Measurements from ENCODE around the gene SORCS1.

- TF ChIP-seq CTCF (IDR thresholded peaks at IDR 0.05) = no peak
- TF ChIP-seq POLR2A (IDR thresholded peaks at IDR 0.05) = no peak
Measured at GRCh38 chr10:106661133-106661766, 503.3 kb downstream of the SORCS1 start.
